K562 (cell line): ENCODE results near the gene CDC42EP1.
"Not testable (repeated sequence)": the region's sequence is repeated elsewhere in the genome, so short reads cannot be mapped to it uniquely, and the experiment has no call there.

Experiments used
- ETV5 ChIP-seq: sonication (generic); formaldehyde crosslinking; IDR thresholded peaks from 2 replicates; pipeline ENCODE4 v1.4.0; 2020; ENCODE audit warnings: low read depth, mild to moderate bottlenecking, missing genetic modification reagents
- EZH2 ChIP-seq: IDR thresholded peaks from 2 replicates; pipeline ENCODE4 v1.6.1; 2012; ENCODE audit warnings: low read depth, mild to moderate bottlenecking, inconsistent platforms, low read length, borderline replicate concordance
- FOXJ3 ChIP-seq: sonication (generic); formaldehyde crosslinking; IDR thresholded peaks from 2 replicates; pipeline ENCODE4 v1.4.0; 2020; ENCODE audit warnings: mild to moderate bottlenecking, missing genetic modification reagents
- SP2 ChIP-seq: IDR thresholded peaks from 2 replicates; pipeline ENCODE4 v1.6.1; 2011; ENCODE audit warnings: mild to moderate bottlenecking, low read depth, low read length, moderate library complexity; ENCODE audit not compliant: poor library complexity, severe bottlenecking; ENCODE audit errors: extremely low read depth
- TARDBP ChIP-seq: fragments of 450-650 bp; IDR thresholded peaks from 2 replicates; pipeline ENCODE4 v1.6.1; 2016
- TF ChIP-seq, protein P1 (sequence below), 3 experiments: IDR thresholded peaks in 2 of 3; conservative IDR thresholded peaks in 1 of 3; 2 replicates each; pipeline ENCODE4 v1.5.1; 2011 to 2012; ENCODE audit warnings: low read length in 3 of 3, mild to moderate bottlenecking in 3 of 3, control low read depth in 2 of 3, improper control_type of control experiment in 1 of 3, inconsistent platforms in 1 of 3, low read depth in 1 of 3, mixed read lengths in 1 of 3, moderate library complexity in 1 of 3; ENCODE audit not compliant: insufficient read depth in 2 of 3
- TF ChIP-seq, protein P2 (sequence below): conservative IDR thresholded peaks from 2 replicates; pipeline ENCODE4 v1.6.1; 2011; ENCODE audit warnings: low read depth, mild to moderate bottlenecking, low read length; ENCODE audit not compliant: control insufficient read depth

DNA sequence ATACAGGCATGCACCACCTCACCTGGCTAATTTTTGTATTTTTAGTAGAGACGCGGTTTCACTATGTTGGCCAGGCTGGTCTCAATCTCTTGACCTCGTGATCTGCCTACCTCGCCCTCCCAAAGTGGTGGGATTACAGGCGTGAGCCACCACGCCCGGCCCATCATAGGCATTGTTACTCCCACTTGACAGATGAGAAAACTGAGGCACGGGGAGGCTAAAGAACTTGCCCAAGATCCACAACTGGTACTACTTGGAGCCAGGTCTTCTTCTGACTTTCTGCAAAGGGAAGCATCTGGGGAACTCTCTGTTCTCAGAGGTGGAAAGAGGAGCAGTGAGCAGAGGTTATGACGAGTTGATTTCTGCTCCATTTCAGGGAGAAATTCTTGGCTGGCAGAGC, 9.4 kb upstream of the CDC42EP1 start:
- TF ChIP-seq ETV5; FOXJ3 (CRISPR knock-in tag); TARDBP; EZH2; SP2: not testable (repeated sequence)
- TF ChIP-seq, protein P1, sequence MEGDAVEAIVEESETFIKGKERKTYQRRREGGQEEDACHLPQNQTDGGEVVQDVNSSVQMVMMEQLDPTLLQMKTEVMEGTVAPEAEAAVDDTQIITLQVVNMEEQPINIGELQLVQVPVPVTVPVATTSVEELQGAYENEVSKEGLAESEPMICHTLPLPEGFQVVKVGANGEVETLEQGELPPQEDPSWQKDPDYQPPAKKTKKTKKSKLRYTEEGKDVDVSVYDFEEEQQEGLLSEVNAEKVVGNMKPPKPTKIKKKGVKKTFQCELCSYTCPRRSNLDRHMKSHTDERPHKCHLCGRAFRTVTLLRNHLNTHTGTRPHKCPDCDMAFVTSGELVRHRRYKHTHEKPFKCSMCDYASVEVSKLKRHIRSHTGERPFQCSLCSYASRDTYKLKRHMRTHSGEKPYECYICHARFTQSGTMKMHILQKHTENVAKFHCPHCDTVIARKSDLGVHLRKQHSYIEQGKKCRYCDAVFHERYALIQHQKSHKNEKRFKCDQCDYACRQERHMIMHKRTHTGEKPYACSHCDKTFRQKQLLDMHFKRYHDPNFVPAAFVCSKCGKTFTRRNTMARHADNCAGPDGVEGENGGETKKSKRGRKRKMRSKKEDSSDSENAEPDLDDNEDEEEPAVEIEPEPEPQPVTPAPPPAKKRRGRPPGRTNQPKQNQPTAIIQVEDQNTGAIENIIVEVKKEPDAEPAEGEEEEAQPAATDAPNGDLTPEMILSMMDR (IDR thresholded peaks at IDR 0.05 in 2 of 3, conservative IDR thresholded peaks at IDR 0.05 in 1 of 3; ENCODE audit: insufficient read depth in 2 of 3, low read depth in 1 of 3, low read length in 3 of 3), result not testable (repeated sequence)
- TF ChIP-seq, protein P2, sequence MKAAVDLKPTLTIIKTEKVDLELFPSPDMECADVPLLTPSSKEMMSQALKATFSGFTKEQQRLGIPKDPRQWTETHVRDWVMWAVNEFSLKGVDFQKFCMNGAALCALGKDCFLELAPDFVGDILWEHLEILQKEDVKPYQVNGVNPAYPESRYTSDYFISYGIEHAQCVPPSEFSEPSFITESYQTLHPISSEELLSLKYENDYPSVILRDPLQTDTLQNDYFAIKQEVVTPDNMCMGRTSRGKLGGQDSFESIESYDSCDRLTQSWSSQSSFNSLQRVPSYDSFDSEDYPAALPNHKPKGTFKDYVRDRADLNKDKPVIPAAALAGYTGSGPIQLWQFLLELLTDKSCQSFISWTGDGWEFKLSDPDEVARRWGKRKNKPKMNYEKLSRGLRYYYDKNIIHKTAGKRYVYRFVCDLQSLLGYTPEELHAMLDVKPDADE, result not testable (repeated sequence)
